H1 (cell line): ENCODE data around the gene ARL10. TPM values are rescaled to one million over a fixed set of nuclear protein-coding genes. Genes with fewer than 3 reads are reported as not detected.

Experiments
- BCL11A ChIP-seq, 2 experiments: IDR thresholded peaks; one replicate each; pipeline ENCODE4 v1.6.1; 2011; ENCODE audit warnings: low read depth in 2 of 2, low read length in 2 of 2, mild to moderate bottlenecking in 2 of 2
- EGR1 ChIP-seq: IDR thresholded peaks from 2 replicates; pipeline ENCODE4 v1.6.1; 2011; ENCODE audit warnings: low read depth, low read length, borderline replicate concordance
- GABPA ChIP-seq: IDR thresholded peaks from 2 replicates; pipeline ENCODE4 v1.6.1; 2011; ENCODE audit warnings: mild to moderate bottlenecking, low read length, moderate library complexity, borderline replicate concordance; ENCODE audit not compliant: insufficient read depth
- MAFK ChIP-seq: IDR thresholded peaks from 2 replicates; pipeline ENCODE4 v1.6.1; 2012; ENCODE audit warnings: low read depth, mild to moderate bottlenecking, improper control_type of control experiment, low read length
- NANOG ChIP-seq: IDR thresholded peaks from 2 replicates; pipeline ENCODE4 v1.6.1; 2011; ENCODE audit warnings: low read length, low read depth, mild to moderate bottlenecking, inconsistent platforms; ENCODE audit not compliant: insufficient read depth, poor library complexity, severe bottlenecking
- POLR2A ChIP-seq, 2 experiments: IDR thresholded peaks; 1 replicate in 1 of 2; 2 replicates in 1 of 2; pipeline ENCODE4 v1.6.1; 2011; ENCODE audit warnings: low read depth in 2 of 2, low read length in 2 of 2, mild to moderate bottlenecking in 2 of 2; ENCODE audit errors: control extremely low read depth in 1 of 2
- TBP ChIP-seq: IDR thresholded peaks from 2 replicates; pipeline ENCODE4 v1.6.1; 2011; ENCODE audit warnings: low read depth, low read length, improper control_type of control experiment
- TEAD4 ChIP-seq: IDR thresholded peaks from 2 replicates; pipeline ENCODE4 v1.6.1; 2012; ENCODE audit warnings: low read depth, low read length, inconsistent platforms, mixed read lengths
- polyA plus RNA-seq, 7 experiments: library from polyadenylated mRNA; depleted of rRNA in 3 of 7; stranded (reverse) in 5 of 7; unstranded in 2 of 7; fragments of >200 nt in 5 of 7; fragments of 200-250 nt in 2 of 7; gene quantifications; 1 replicate in 5 of 7; 2 replicates in 1 of 7; 4 replicates in 1 of 7; pipeline versions ENCODE4 v1.2.1 to v1.2.3, GENCODE V29; 2011 to 2013; ENCODE audit warnings: missing spikeins in 2 of 7, mixed read lengths in 2 of 7
- total RNA-seq: library from RNA; stranded (reverse); fragmentation: NEBNext Ultra II Directional; extraction: Animal tissue kit (Norgen Biotek cat#: 25700); gene quantifications from 2 replicates; pipeline ENCODE4 v1.2.1, GENCODE V29; 2021
- TF ChIP-seq, protein P1 (sequence below): fragments of 300-600 bp; sonication (generic); IDR thresholded peaks from 2 replicates; pipeline ENCODE4 v1.7.1; 2012; ENCODE audit warnings: low read length, moderate library complexity, mild to moderate bottlenecking, inconsistent platforms; ENCODE audit not compliant: insufficient replicate concordance

ARL10 gene
- total and polyA plus RNA-seq, 2 of the 8 experiments (the other 6 are each of a cell fraction or from before 2014, with no cell fraction given), result 3.1 to 7.4 TPM

DNA sequence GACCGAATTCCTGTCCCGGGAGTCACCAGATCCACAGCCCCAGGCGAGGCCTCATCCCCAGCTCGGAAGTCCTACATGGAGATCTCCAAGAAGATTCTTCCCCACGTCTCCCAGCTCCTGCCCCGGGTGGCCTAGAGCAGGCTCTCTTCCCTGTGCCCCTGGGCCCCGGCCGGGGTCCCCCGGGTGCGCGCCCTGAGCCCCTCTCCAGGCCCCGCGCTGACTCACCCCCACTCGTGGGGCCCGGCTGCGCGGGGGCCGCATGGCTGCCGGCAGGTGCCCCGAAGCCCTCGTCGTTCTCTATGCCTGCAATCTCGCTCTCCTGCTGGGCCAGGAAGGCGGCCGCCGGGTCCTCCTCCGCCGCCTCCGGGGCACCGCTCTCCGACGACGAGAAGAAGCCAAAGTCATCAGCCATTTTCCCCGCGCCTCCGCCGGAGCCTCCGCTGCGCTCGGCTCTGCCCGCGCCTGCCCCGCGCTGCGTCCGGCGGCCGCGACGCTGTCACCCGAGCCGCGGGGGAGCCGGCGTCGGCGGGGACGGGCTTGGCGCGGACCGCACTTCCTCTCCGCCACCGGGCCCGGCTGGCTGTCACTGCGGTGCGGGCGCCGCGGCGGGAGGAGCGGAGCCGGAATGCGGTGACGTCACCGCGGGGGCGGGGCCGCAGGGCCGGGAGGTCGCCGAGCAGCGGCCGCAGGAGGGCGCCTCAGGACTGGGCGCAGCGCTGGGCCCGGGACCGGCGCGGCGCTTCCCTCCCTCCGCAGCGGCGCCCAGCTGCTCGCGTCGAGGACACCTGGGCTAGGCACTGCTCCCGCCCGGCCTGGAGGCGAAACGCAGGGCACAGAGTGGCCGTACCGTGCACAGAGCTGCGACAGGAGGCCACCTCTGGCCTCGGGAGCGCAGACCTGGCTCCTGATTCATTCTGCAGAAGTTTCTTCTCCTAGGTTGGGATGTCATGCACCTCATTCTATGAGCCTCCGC, 51.0 kb downstream of the ARL10 start, which contains the start of gene CLTB (continued):
- no peak for TF ChIP-seq BCL11A (IDR thresholded peaks at IDR 0.05; ENCODE audit: low read depth in 2 of 2, low read length in 2 of 2)
- TF ChIP-seq NANOG, result no peak
- peak; percentile 50; the same call in 1 of the 2 replicates for TF ChIP-seq TBP
- no peak for TF ChIP-seq MAFK
- 0 out of 2 replicates have a peak, but pooled peaks have one; percentile 35 for TF ChIP-seq EGR1
- no peak for TF ChIP-seq POLR2A (IDR thresholded peaks at IDR 0.05; ENCODE audit: control extremely low read depth in 1 of 2, low read depth in 2 of 2, low read length in 2 of 2)
- peak; percentile 96 for TF ChIP-seq TEAD4
- TF ChIP-seq GABPA, result no peak
- TF ChIP-seq, protein P1, sequence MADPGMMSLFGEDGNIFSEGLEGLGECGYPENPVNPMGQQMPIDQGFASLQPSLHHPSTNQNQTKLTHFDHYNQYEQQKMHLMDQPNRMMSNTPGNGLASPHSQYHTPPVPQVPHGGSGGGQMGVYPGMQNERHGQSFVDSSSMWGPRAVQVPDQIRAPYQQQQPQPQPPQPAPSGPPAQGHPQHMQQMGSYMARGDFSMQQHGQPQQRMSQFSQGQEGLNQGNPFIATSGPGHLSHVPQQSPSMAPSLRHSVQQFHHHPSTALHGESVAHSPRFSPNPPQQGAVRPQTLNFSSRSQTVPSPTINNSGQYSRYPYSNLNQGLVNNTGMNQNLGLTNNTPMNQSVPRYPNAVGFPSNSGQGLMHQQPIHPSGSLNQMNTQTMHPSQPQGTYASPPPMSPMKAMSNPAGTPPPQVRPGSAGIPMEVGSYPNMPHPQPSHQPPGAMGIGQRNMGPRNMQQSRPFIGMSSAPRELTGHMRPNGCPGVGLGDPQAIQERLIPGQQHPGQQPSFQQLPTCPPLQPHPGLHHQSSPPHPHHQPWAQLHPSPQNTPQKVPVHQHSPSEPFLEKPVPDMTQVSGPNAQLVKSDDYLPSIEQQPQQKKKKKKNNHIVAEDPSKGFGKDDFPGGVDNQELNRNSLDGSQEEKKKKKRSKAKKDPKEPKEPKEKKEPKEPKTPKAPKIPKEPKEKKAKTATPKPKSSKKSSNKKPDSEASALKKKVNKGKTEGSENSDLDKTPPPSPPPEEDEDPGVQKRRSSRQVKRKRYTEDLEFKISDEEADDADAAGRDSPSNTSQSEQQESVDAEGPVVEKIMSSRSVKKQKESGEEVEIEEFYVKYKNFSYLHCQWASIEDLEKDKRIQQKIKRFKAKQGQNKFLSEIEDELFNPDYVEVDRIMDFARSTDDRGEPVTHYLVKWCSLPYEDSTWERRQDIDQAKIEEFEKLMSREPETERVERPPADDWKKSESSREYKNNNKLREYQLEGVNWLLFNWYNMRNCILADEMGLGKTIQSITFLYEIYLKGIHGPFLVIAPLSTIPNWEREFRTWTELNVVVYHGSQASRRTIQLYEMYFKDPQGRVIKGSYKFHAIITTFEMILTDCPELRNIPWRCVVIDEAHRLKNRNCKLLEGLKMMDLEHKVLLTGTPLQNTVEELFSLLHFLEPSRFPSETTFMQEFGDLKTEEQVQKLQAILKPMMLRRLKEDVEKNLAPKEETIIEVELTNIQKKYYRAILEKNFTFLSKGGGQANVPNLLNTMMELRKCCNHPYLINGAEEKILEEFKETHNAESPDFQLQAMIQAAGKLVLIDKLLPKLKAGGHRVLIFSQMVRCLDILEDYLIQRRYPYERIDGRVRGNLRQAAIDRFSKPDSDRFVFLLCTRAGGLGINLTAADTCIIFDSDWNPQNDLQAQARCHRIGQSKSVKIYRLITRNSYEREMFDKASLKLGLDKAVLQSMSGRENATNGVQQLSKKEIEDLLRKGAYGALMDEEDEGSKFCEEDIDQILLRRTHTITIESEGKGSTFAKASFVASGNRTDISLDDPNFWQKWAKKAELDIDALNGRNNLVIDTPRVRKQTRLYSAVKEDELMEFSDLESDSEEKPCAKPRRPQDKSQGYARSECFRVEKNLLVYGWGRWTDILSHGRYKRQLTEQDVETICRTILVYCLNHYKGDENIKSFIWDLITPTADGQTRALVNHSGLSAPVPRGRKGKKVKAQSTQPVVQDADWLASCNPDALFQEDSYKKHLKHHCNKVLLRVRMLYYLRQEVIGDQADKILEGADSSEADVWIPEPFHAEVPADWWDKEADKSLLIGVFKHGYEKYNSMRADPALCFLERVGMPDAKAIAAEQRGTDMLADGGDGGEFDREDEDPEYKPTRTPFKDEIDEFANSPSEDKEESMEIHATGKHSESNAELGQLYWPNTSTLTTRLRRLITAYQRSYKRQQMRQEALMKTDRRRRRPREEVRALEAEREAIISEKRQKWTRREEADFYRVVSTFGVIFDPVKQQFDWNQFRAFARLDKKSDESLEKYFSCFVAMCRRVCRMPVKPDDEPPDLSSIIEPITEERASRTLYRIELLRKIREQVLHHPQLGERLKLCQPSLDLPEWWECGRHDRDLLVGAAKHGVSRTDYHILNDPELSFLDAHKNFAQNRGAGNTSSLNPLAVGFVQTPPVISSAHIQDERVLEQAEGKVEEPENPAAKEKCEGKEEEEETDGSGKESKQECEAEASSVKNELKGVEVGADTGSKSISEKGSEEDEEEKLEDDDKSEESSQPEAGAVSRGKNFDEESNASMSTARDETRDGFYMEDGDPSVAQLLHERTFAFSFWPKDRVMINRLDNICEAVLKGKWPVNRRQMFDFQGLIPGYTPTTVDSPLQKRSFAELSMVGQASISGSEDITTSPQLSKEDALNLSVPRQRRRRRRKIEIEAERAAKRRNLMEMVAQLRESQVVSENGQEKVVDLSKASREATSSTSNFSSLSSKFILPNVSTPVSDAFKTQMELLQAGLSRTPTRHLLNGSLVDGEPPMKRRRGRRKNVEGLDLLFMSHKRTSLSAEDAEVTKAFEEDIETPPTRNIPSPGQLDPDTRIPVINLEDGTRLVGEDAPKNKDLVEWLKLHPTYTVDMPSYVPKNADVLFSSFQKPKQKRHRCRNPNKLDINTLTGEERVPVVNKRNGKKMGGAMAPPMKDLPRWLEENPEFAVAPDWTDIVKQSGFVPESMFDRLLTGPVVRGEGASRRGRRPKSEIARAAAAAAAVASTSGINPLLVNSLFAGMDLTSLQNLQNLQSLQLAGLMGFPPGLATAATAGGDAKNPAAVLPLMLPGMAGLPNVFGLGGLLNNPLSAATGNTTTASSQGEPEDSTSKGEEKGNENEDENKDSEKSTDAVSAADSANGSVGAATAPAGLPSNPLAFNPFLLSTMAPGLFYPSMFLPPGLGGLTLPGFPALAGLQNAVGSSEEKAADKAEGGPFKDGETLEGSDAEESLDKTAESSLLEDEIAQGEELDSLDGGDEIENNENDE, result no peak
